ENCODE measurements around the gene TIFAB.

The TIFAB gene

GRCh38 chr5:135467051-135467625, 15.0 kb upstream of the TIFAB start:
- CTCF ChIA-PET = interaction anchor here (1.3 to 30.2 kb wide), 10 partner anchors 13 to 363 kb away, joined by 4 to 1163 read pairs (median 9); partner anchors contain the start of gene DCANP1
- Histone ChIP-seq H3K9me3 (ENCODE audit: control extremely low read depth in 1 of 5, control insufficient read depth in 4 of 5, insufficient read depth in 2 of 5, low read depth in 1 of 5, low read length in 4 of 5) (no peaks in the 10 kb centered on the region), H3K4me3 (ENCODE audit: control insufficient read depth in 1 of 7, extremely low read depth in 1 of 7, insufficient read depth in 4 of 7, low read depth in 2 of 7, low read length in 6 of 7) (no peak overlapping the region), H3K27ac (ENCODE audit: insufficient read depth in 1 of 2, low read depth in 1 of 2, low read length in 2 of 2, poor library complexity in 1 of 2, severe bottlenecking in 2 of 2) (no peak overlapping the region), H3K36me3 (ENCODE audit: control insufficient read depth in 4 of 4, insufficient read depth in 4 of 4, low read length in 3 of 4) (no peaks in the 10 kb centered on the region), H3K27me3 (replicated peaks in 2 of 5; ENCODE audit: control insufficient read depth in 4 of 5, insufficient read depth in 5 of 5, low read length in 4 of 5) (peaks cover 2 to 55% (median 20%) of the 10 kb centered on the region in 5 experiments), H3K4me1 (ENCODE audit: control extremely low read depth in 1 of 4, control insufficient read depth in 4 of 4, insufficient read depth in 4 of 4, low read length in 3 of 4) (peaks cover 0 to 17% (median 15%) of the 10 kb centered on the region in 4 experiments)
- no peak for DNase-seq
- POLR2A ChIA-PET = no interaction called here
- WGBS (ENCODE audit: insufficient coverage) = 97% methylated on average over 13 of the region's 15 CpGs

- Histone ChIP-seq H3K36me3 (ENCODE audit: control insufficient read depth in 4 of 4, insufficient read depth in 4 of 4, low read length in 3 of 4) (no peaks in the 10 kb centered on the region), H3K27ac (ENCODE audit: insufficient read depth in 1 of 2, low read depth in 1 of 2, low read length in 2 of 2, poor library complexity in 1 of 2, severe bottlenecking in 2 of 2) (no peak overlapping the region), H3K27me3 (replicated peaks in 2 of 5; ENCODE audit: control insufficient read depth in 4 of 5, insufficient read depth in 5 of 5, low read length in 4 of 5) (peaks cover 2 to 47% (median 20%) of the 10 kb centered on the region in 5 experiments), H3K4me1 (ENCODE audit: control extremely low read depth in 1 of 4, control insufficient read depth in 4 of 4, insufficient read depth in 4 of 4, low read length in 3 of 4) (peaks cover 0 to 21% (median 15%) of the 10 kb centered on the region in 4 experiments), H3K4me3 (ENCODE audit: control insufficient read depth in 1 of 7, extremely low read depth in 1 of 7, insufficient read depth in 4 of 7, low read depth in 2 of 7, low read length in 6 of 7) (peak overlapping the region in 5 of 7 experiments; percentile 23 to 71 (median 58)), H3K9me3 (ENCODE audit: control extremely low read depth in 1 of 5, control insufficient read depth in 4 of 5, insufficient read depth in 2 of 5, low read depth in 1 of 5, low read length in 4 of 5) (no peaks in the 10 kb centered on the region)
- ChIA-PET POLR2A (interaction anchor here (0.9 kb wide), 1 partner anchor 364 kb away, joined by 4 read pairs; no protein-coding TSS in a partner anchor), CTCF (interaction anchor here (1.0 to 30.2 kb wide), 24 partner anchors 9 to 364 kb away, joined by 3 to 1163 read pairs (median 8); partner anchors contain the start of gene DCANP1)
- 13% methylated on average over 41 of the region's 43 CpGs for WGBS (ENCODE audit: insufficient coverage)
- DNase-seq = peak; percentile 70 to 85 (median 82)
Measured at GRCh38 chr5:135466178-135467050, 14.3 kb upstream of the TIFAB start.

- no peak for DNase-seq
- peaks cover 2 to 43% (median 20%) of the 10 kb centered on the region in 5 experiments for H3K27me3 ChIP-seq (replicated peaks in 2 of 5; ENCODE audit: control insufficient read depth in 4 of 5, insufficient read depth in 5 of 5, low read length in 4 of 5)
- 65% methylated on average over 9 of the region's 12 CpGs for WGBS (ENCODE audit: insufficient coverage)
Measured at GRCh38 chr5:135465391-135466122, 13.4 kb upstream of the TIFAB start.

GRCh38 chr5:135462304-135462703, 10.2 kb upstream of the TIFAB start:
- POLR2A ChIA-PET = no interaction called here
- no peaks in the 10 kb centered on the region for H3K36me3 ChIP-seq (ENCODE audit: control insufficient read depth in 4 of 4, insufficient read depth in 4 of 4, low read length in 3 of 4)
- H3K27ac ChIP-seq (ENCODE audit: insufficient read depth in 1 of 2, low read depth in 1 of 2, low read length in 2 of 2, poor library complexity in 1 of 2, severe bottlenecking in 2 of 2) = no peak overlapping the region
- no peaks in the 10 kb centered on the region for H3K9me3 ChIP-seq (ENCODE audit: control extremely low read depth in 1 of 5, control insufficient read depth in 4 of 5, insufficient read depth in 2 of 5, low read depth in 1 of 5, low read length in 4 of 5)
- CTCF ChIA-PET = interaction anchor here (0.7 to 30.2 kb wide), 23 partner anchors 17 to 368 kb away, joined by 3 to 1163 read pairs (median 4); partner anchors contain the start of genes CXCL14 and DCANP1
- peaks cover 0 to 23% (median 9%) of the 10 kb centered on the region in 5 experiments for H3K27me3 ChIP-seq (replicated peaks in 2 of 5; ENCODE audit: control insufficient read depth in 4 of 5, insufficient read depth in 5 of 5, low read length in 4 of 5)
- DNase-seq = peak; percentile 95 to 97 (median 96)
- 12% methylated on average over 6 of the region's 6 CpGs for WGBS (ENCODE audit: insufficient coverage)
- H3K4me3 ChIP-seq (ENCODE audit: control insufficient read depth in 1 of 7, extremely low read depth in 1 of 7, insufficient read depth in 4 of 7, low read depth in 2 of 7, low read length in 6 of 7) = no peak overlapping the region
- peaks cover 0 to 25% (median 18%) of the 10 kb centered on the region in 4 experiments for H3K4me1 ChIP-seq (ENCODE audit: control extremely low read depth in 1 of 4, control insufficient read depth in 4 of 4, insufficient read depth in 4 of 4, low read length in 3 of 4)

More at GRCh38 chr5:135465391-135466122, 13.4 kb upstream of the TIFAB start:
- POLR2A ChIA-PET = interaction anchor here (0.9 kb wide), 1 partner anchor 365 kb away, joined by 4 read pairs; no protein-coding TSS in a partner anchor
- Histone ChIP-seq H3K4me1 (ENCODE audit: control extremely low read depth in 1 of 4, control insufficient read depth in 4 of 4, insufficient read depth in 4 of 4, low read length in 3 of 4) (peaks cover 0 to 21% (median 15%) of the 10 kb centered on the region in 4 experiments), H3K4me3 (ENCODE audit: control insufficient read depth in 1 of 7, extremely low read depth in 1 of 7, insufficient read depth in 4 of 7, low read depth in 2 of 7, low read length in 6 of 7) (no peak overlapping the region), H3K9me3 (ENCODE audit: control extremely low read depth in 1 of 5, control insufficient read depth in 4 of 5, insufficient read depth in 2 of 5, low read depth in 1 of 5, low read length in 4 of 5) (no peaks in the 10 kb centered on the region), H3K27ac (ENCODE audit: insufficient read depth in 1 of 2, low read depth in 1 of 2, low read length in 2 of 2, poor library complexity in 1 of 2, severe bottlenecking in 2 of 2) (no peak overlapping the region), H3K36me3 (ENCODE audit: control insufficient read depth in 4 of 4, insufficient read depth in 4 of 4, low read length in 3 of 4) (no peaks in the 10 kb centered on the region)
- CTCF ChIA-PET = interaction anchor here (0.7 to 30.2 kb wide), 29 partner anchors 9 to 650 kb away, joined by 3 to 1163 read pairs (median 7); partner anchors contain the start of genes DCANP1 and TIFAB

GRCh38 chr5:135461481-135462151, 9.5 kb upstream of the TIFAB start:
- 90% methylated on average over 5 of the region's 7 CpGs for WGBS (ENCODE audit: insufficient coverage)
- DNase-seq = no peak

More at GRCh38 chr5:135461481-135462151, 9.5 kb upstream of the TIFAB start:
- Histone ChIP-seq H3K27me3 (replicated peaks in 2 of 5; ENCODE audit: control insufficient read depth in 4 of 5, insufficient read depth in 5 of 5, low read length in 4 of 5) (peaks cover 0 to 16% (median 7%) of the 10 kb centered on the region in 5 experiments), H3K36me3 (ENCODE audit: control insufficient read depth in 4 of 4, insufficient read depth in 4 of 4, low read length in 3 of 4) (no peaks in the 10 kb centered on the region), H3K27ac (ENCODE audit: insufficient read depth in 1 of 2, low read depth in 1 of 2, low read length in 2 of 2, poor library complexity in 1 of 2, severe bottlenecking in 2 of 2) (no peak overlapping the region), H3K9me3 (ENCODE audit: control extremely low read depth in 1 of 5, control insufficient read depth in 4 of 5, insufficient read depth in 2 of 5, low read depth in 1 of 5, low read length in 4 of 5) (no peaks in the 10 kb centered on the region), H3K4me1 (ENCODE audit: control extremely low read depth in 1 of 4, control insufficient read depth in 4 of 4, insufficient read depth in 4 of 4, low read length in 3 of 4) (peaks cover 0 to 24% (median 17%) of the 10 kb centered on the region in 4 experiments), H3K4me3 (ENCODE audit: control insufficient read depth in 1 of 7, extremely low read depth in 1 of 7, insufficient read depth in 4 of 7, low read depth in 2 of 7, low read length in 6 of 7) (no peak overlapping the region)
- POLR2A ChIA-PET = no interaction called here
- CTCF ChIA-PET = interaction anchor here (0.9 to 30.2 kb wide), 24 partner anchors 9 to 369 kb away, joined by 3 to 1163 read pairs (median 4); partner anchors contain the start of genes CXCL14, DCANP1 and TIFAB
